Inflammatory macrophage (primary cell): ENCODE measurements around the gene PPP6R3.
"Not testable (repeated sequence)": the region's sequence is repeated elsewhere in the genome, so short reads cannot be mapped to it uniquely, and the experiment has no call there.

Experiments used
- DNase-seq, 2 donors: peaks; one replicate each; pipeline ENCODE4 v3.0.0-alpha.2; 2020 to 2022

Gene PPP6R3

GRCh38 chr11:68457898-68458249, 2.7 kb upstream of the PPP6R3 start:
- no peak for DNase-seq

- not testable (repeated sequence) for DNase-seq
These were observed 2.2 kb upstream of the PPP6R3 start for GRCh38 chr11:68458340-68458739.

GRCh38 chr11:68459886-68460740, 439 bp upstream of the PPP6R3 start:
- DNase-seq, result peak; percentile 96 to 97

- no peak for DNase-seq
These were observed 994 bp downstream of the PPP6R3 start for GRCh38 chr11:68461575-68461917.

- no peak for DNase-seq
These were observed 3.2 kb downstream of the PPP6R3 start for GRCh38 chr11:68463714-68464113.

GRCh38 chr11:68467201-68467834, 6.8 kb downstream of the PPP6R3 start:
- no peak for DNase-seq

GRCh38 chr11:68468217-68468828, 7.8 kb downstream of the PPP6R3 start:
- DNase-seq, result no peak

- DNase-seq, result no peak
These were observed 8.6 kb downstream of the PPP6R3 start for GRCh38 chr11:68469122-68469521.

- DNase-seq, result no peak
These were observed 9.1 kb downstream of the PPP6R3 start for GRCh38 chr11:68469642-68470041.

- DNase-seq, result no peak
These were observed 9.8 kb downstream of the PPP6R3 start for GRCh38 chr11:68470304-68470811.

- DNase-seq, result peak; percentile 61 to 67
These were observed 11.1 kb downstream of the PPP6R3 start for GRCh38 chr11:68471360-68472340.

- DNase-seq, result no peak
These were observed 12.2 kb downstream of the PPP6R3 start for GRCh38 chr11:68472778-68473177.

- DNase-seq, result no peak
These were observed 13.1 kb downstream of the PPP6R3 start for GRCh38 chr11:68473693-68474092.

GRCh38 chr11:68475626-68476025, 15.1 kb downstream of the PPP6R3 start:
- not testable (repeated sequence) for DNase-seq

GRCh38 chr11:68479390-68479789, 18.8 kb downstream of the PPP6R3 start:
- no peak for DNase-seq

GRCh38 chr11:68480193-68480592, 19.6 kb downstream of the PPP6R3 start:
- no peak for DNase-seq

GRCh38 chr11:68480852-68481510, 20.4 kb downstream of the PPP6R3 start:
- DNase-seq, result no peak

- DNase-seq, result no peak
These were observed 21.2 kb downstream of the PPP6R3 start for GRCh38 chr11:68481579-68482240.

- no peak for DNase-seq
These were observed 28.1 kb downstream of the PPP6R3 start for GRCh38 chr11:68488623-68489022.

GRCh38 chr11:68495220-68495729, 34.7 kb downstream of the PPP6R3 start:
- DNase-seq, result no peak

- no peak for DNase-seq
These were observed 35.3 kb downstream of the PPP6R3 start for GRCh38 chr11:68495872-68496271.
